SK-N-DZ (cell line): ENCODE results near the gene POLRMT.

ENCODE experiments used
- DNase-seq: peaks from one replicate; pipeline ENCODE4 v3.0.0-alpha.2; 2015; ENCODE audit warnings: low spot score

POLRMT gene

GRCh38 chr19:579842-580155, 53.5 kb downstream of the POLRMT start:
- DNase-seq = no peak

DNA sequence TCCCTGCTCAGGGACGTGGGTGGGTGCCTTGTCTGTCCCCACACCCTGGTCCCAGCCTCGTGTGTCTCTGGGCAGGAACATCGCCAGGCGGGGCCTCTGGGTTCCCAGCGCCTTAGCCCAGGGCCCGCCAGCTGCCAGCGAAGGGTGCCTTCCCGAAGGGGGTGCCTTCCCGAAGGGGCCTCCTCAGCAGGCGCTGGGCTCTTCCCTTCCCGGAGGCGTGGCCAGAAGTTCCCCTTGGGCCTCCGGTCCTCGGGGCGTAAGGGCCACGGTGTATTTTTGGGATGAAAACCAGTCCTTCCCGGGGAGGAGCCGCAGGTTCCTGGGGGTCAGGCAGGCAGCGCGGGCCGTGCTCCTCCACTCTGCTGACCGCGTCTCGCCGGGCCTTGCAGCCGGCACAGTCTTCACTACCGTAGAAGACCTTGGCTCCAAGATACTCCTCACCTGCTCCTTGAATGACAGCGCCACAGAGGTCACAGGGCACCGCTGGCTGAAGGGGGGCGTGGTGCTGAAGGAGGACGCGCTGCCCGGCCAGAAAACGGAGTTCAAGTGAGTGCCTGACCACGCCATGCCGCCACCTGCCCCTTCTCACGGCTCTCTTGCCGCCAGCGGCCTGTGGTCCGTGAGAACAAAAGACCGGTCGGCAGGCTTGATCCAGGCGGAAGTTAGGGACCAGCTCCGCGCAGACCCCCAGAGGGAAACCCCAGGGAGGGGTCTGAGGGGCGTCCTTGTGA, 54.1 kb downstream of the POLRMT start:
- no peak for DNase-seq

DNA sequence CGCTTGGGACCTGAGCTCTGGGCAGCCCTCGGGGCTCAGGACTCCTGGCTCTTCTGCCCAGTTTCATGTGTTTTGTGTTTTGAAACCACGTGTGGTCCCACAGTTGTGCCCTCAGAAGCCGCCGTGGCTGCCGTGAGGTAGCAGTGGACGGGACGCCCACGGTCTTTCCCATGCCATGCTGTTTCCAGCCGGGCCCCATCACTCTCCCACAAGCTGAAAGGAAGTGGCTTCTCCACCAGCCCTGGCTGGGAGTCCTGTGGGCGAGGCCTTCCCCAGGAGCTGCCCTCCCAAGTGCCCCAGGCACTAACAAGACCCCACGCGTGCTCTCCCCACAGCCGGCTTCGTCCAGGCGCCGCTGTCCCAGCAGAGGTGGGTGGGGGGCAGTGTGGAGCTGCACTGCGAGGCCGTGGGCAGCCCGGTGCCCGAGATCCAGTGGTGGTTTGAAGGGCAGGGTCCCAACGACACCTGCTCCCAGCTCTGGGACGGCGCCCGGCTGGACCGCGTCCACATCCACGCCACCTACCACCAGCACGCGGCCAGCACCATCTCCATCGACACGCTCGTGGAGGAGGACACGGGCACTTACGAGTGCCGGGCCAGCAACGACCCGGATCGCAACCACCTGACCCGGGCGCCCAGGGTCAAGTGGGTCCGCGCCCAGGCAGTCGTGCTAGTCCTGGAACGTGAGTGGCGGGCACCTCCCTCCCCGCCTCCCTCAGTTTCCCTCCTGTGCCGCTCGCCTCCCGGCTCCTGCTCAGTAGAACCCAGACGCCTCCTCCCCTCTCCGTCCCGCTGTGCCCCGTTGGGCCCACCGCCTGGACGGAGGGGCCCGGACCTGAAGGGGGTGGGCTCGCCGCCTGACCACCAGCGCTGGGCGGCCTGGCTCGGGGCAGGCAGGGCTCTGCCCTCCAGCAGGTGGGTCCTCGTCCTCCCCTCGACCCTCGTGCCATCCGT, 55.6 kb downstream of the POLRMT start:
- DNase-seq = no peak

- DNase-seq = no peak
These were observed 56.4 kb downstream of the POLRMT start for GRCh38 chr19:576768-577438.

- DNase-seq = no peak
These were observed 57.5 kb downstream of the POLRMT start for GRCh38 chr19:575527-576506.

DNA sequence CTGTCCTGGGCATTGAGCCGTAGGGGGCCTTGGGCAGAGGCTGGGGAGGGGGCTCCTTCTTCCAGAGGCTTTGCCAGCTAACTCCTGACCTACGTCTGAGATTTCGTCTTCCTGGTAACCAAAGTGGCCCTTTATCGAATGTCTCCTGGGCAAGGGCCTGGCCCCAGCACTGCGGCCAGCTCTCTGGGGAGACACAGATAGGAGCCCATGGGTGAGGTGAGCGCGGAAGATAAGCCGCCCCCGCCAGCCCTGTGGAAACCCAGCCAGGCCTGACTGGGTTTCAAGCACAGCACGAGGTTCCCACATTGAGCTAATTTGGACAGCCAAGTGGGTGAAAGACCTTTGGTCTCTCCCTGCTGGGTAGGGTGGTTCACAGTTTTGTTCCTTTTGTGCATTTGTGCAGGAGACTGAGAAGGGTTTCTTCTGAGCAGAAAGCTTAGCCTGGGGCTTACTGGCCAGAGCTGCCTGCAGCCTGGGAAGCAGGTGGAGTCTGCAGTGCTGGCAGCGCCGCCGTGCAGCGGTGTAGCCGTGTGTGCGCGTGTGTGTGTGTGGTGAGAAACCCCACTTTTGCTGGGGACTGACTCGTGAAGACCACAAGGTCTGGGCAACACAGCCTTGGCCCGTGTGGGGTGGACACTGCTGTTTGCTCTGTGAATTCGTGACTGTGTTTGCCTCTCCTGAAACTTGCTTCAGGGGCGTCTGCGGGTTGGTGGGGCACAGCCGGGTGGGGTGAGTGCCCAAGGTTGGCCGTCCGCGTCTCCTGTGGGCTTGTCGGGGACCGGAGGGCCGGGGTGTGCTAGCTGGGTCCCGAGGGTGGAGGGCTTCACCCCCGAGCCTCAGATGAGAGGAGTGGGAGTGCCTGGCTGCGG, 58.4 kb downstream of the POLRMT start:
- DNase-seq = no peak

GRCh38 chr19:573519-573825, 59.9 kb downstream of the POLRMT start:
- no peak for DNase-seq

- DNase-seq = no peak
These were observed 60.4 kb downstream of the POLRMT start for GRCh38 chr19:572743-573518.

- DNase-seq = peak; percentile 99
These were observed 61.1 kb downstream of the POLRMT start, which contains the start of gene BSG for GRCh38 chr19:572140-572742. Gene BSG, plus strand, starts transcription at chr19:572596. Its CDS starts 39 bp downstream, at chr19:572635.

DNA sequence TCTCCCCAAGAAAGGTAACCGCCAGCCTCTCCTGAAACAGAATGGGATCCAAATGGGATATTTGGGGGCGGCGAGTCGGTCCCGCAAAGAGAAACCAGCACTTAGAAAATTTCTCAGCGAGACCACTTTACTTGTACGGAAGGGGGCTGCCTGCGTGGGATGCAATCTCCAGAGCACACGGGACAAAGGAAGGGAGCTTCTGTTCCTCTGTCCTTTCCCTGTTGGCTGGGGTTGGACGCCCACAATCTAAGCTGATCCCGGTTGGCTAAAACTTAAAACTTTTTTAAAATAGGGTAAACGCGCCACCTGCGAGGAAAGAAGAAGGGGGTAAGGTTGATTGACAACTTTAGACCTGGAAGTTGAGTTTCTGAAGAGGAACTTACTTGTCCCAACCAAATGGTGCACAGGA, 61.8 kb downstream of the POLRMT start:
- DNase-seq = peak; percentile 56

- peak; percentile 82 for DNase-seq
These were observed 62.3 kb downstream of the POLRMT start for GRCh38 chr19:570937-571565.

DNA sequence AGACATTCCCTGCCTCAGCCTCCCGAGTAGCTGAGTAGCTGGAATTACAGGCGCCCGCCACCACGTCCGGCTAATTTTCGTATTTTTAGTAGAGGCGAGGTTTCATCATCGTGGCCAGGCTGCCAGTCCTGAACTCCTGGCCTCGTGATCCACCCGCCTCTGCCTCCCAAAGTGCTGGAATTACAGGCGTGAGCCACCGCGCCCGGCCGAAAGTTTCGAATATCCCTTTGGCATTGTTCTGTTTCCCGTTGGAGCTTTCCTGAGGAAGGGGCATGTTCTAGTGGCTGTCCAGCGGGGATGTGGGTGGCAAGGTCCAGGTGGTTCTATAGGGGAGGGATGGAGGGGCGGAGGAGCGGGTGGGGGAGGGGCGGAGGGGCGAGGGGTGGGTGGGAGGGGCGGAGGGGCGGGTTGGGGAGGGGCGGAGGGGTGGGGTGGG, 63.1 kb downstream of the POLRMT start:
- no peak for DNase-seq

- DNase-seq = no peak
These were observed 65.9 kb downstream of the POLRMT start for GRCh38 chr19:567296-567900.
